Measurements from ENCODE around the gene C10orf95. TPM values are rescaled to one million over a fixed set of nuclear protein-coding genes. Genes with fewer than 3 reads are reported as not detected.

Gene C10orf95
- total and polyA plus RNA-seq, 2 of the 13 experiments (the other 11 are each of a cell fraction or from before 2014, with no cell fraction given) = 0.05 to 0.07 TPM

- no peak for TF ChIP-seq ZBTB49 (CRISPR knock-in tag; IDR thresholded peaks at IDR 0.05; ENCODE audit: borderline replicate concordance)
- peak; percentile 90 for TF ChIP-seq IRX3 (CRISPR knock-in tag; IDR thresholded peaks at IDR 0.05; ENCODE audit: borderline replicate concordance, low read depth)
- no peak for TF ChIP-seq RARA (CRISPR knock-in tag; IDR thresholded peaks at IDR 0.05)
- no peak for TF ChIP-seq ZNF556 (CRISPR knock-in tag; IDR thresholded peaks at IDR 0.05; ENCODE audit: borderline replicate concordance)
- TF ChIP-seq CSRNP2 (CRISPR knock-in tag; conservative IDR thresholded peaks at IDR 0.05; ENCODE audit: low read depth) = no peak
- no peak for TF ChIP-seq SOX13 (IDR thresholded peaks at IDR 0.05)
- 0 out of 4 replicates have a peak, but pooled peaks of 1 of the 2 experiments have one; percentile 23 for TF ChIP-seq SOX13 (CRISPR knock-in tag; conservative IDR thresholded peaks at IDR 0.05 in 1 of 2, IDR thresholded peaks at IDR 0.05 in 1 of 2)
- TF ChIP-seq IKZF5 (CRISPR knock-in tag; IDR thresholded peaks at IDR 0.05) = no peak
- peak; percentile 80; the same call in 1 of the 2 replicates for TF ChIP-seq ZNF589 (CRISPR knock-in tag; conservative IDR thresholded peaks at IDR 0.05)
- peak; percentile 81; the same call in 1 of the 2 replicates for TF ChIP-seq ZFYVE20 (CRISPR knock-in tag; IDR thresholded peaks at IDR 0.05; ENCODE audit: borderline replicate concordance, low read depth)
- peak; percentile 78; the same call in 1 of the 2 replicates for TF ChIP-seq HES4 (CRISPR knock-in tag; IDR thresholded peaks at IDR 0.05; ENCODE audit: borderline replicate concordance)
- peak; percentile 86; the same call in 1 of the 2 replicates for TF ChIP-seq ARNT2 (CRISPR knock-in tag; IDR thresholded peaks at IDR 0.05; ENCODE audit: low read depth)
- no peak; the same call in none of the 2 replicates for TF ChIP-seq PATZ1 (CRISPR knock-in tag; IDR thresholded peaks at IDR 0.05)
- TF ChIP-seq AGO2 (optimal IDR thresholded peaks at IDR 0.05; ENCODE audit: low read depth, low read length) = peak; percentile 52
- TF ChIP-seq MAFK (conservative IDR thresholded peaks at IDR 0.05 in 1 of 2, IDR thresholded peaks at IDR 0.05 in 1 of 2; ENCODE audit: low read length in 2 of 2) = no peak
- TF ChIP-seq ERF (CRISPR knock-in tag; IDR thresholded peaks at IDR 0.05) = no peak
- TF ChIP-seq CBX2 (IDR thresholded peaks at IDR 0.05; ENCODE audit: low read depth, low read length) = no peak
- TF ChIP-seq CBX2 (CRISPR knock-in tag; IDR thresholded peaks at IDR 0.05; ENCODE audit: low read depth) = 0 out of 2 replicates have a peak, but pooled peaks have one; percentile 72
- TF ChIP-seq ZSCAN25 (CRISPR knock-in tag; IDR thresholded peaks at IDR 0.05) = peak; percentile 64; the same call in 1 of the 2 replicates
- TF ChIP-seq RXRB (CRISPR knock-in tag; IDR thresholded peaks at IDR 0.05; ENCODE audit: borderline replicate concordance) = no peak
- TF ChIP-seq KLF9 (CRISPR knock-in tag; IDR thresholded peaks at IDR 0.05; ENCODE audit: low read depth) = no peak
- no peak for TF ChIP-seq TOE1 (CRISPR knock-in tag; IDR thresholded peaks at IDR 0.05)
These were observed 804 bp downstream of the C10orf95 start (continued) for GRCh38 chr10:102450374-102451104.
